ENCODE results near the gene UBE2J1. TPM values are rescaled to one million over a fixed set of nuclear protein-coding genes. Genes with fewer than 3 reads are reported as not detected.
A peak's percentile ranks its signal among the peaks of the same experiment; 100 is the strongest.

The UBE2J1 gene
- total RNA-seq, 2 donors from 2014 or later, result 33.2 to 58.5 TPM

DNA sequence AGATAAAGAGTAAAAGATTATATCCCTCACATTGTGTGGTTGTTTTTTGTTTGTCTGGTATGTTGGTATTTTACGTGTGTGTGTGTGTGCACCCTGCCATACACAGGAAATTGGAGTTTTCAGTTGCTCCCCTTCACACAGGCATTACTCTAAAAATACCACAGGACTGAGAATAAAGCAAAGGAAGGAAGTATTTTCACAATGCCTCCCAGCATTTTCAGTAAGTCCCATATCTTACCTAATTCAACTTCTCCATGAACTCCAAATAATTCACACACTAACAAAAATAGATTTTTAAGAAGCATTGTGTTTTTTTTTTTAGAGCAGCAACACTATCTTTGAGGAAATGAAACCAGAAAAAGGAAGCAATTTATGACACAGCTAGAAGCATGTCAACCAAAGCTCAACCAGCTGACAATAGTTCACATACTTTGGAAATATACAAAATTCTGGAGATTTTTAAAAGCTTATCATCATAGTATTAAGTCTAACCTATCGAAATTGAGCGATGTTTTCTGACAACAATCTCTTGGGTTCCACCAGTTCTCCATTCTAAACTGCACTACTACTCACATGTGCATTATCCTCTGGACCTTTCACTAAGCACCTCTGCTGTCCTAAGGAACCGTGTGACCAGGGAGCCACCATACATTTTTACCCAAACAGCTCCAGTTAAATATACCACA is 2.1 kb downstream of the UBE2J1 start:
- Histone ChIP-seq H3K27me3 (replicated peaks; ENCODE audit: insufficient read depth) (no peaks in the 10 kb centered on the region), H3K4me1 (ENCODE audit: control insufficient read depth in 1 of 2, low read depth in 2 of 2) (peaks cover 5 to 45% of the 10 kb centered on the region in 2 donors), H3K36me3 (no peaks in the 10 kb centered on the region), H3K9me3 (no peaks in the 10 kb centered on the region), H3K27ac (no peak overlapping the region), H3K4me3 (peak overlapping the region; percentile 85)
- DNase-seq (ENCODE audit: low spot score) (no peak), ATAC-seq (ENCODE audit: insufficient number of reproducible peaks, low FRiP score, low read depth) (no peak)
- no peak for TF ChIP-seq CTCF (IDR thresholded peaks at IDR 0.05)

GRCh38 chr6:89348372-89348771 is 4.2 kb downstream of the UBE2J1 start:
- no peak for TF ChIP-seq CTCF (IDR thresholded peaks at IDR 0.05)
- no peak overlapping the region for H3K27ac ChIP-seq

GRCh38 chr6:89347825-89348224 is 4.7 kb downstream of the UBE2J1 start:
- Histone ChIP-seq H3K4me1 (ENCODE audit: control insufficient read depth in 1 of 2, low read depth in 2 of 2) (peaks cover 8 to 51% of the 10 kb centered on the region in 2 donors), H3K27ac (no peak overlapping the region), H3K27me3 (replicated peaks; ENCODE audit: insufficient read depth) (no peaks in the 10 kb centered on the region), H3K9me3 (no peaks in the 10 kb centered on the region), H3K4me3 (no peak overlapping the region), H3K36me3 (no peaks in the 10 kb centered on the region)
- DNase-seq (ENCODE audit: low spot score) (no peak), ATAC-seq (ENCODE audit: insufficient number of reproducible peaks, low FRiP score, low read depth) (no peak)
- TF ChIP-seq CTCF (IDR thresholded peaks at IDR 0.05), result no peak

More at GRCh38 chr6:89348372-89348771, 4.2 kb downstream of the UBE2J1 start:
- H3K4me3 ChIP-seq, result no peak overlapping the region
- H3K36me3 ChIP-seq, result no peaks in the 10 kb centered on the region
- DNase-seq (ENCODE audit: low spot score), result no peak
- no peaks in the 10 kb centered on the region for H3K9me3 ChIP-seq
- H3K27me3 ChIP-seq (replicated peaks; ENCODE audit: insufficient read depth), result no peaks in the 10 kb centered on the region
- no peak for ATAC-seq (ENCODE audit: insufficient number of reproducible peaks, low FRiP score, low read depth)
- H3K4me1 ChIP-seq (ENCODE audit: control insufficient read depth in 1 of 2, low read depth in 2 of 2), result peaks cover 8 to 55% of the 10 kb centered on the region in 2 donors

- peaks cover 8 to 49% of the 10 kb centered on the region in 2 donors for H3K4me1 ChIP-seq (ENCODE audit: control insufficient read depth in 1 of 2, low read depth in 2 of 2)
Observed at GRCh38 chr6:89346433-89346832, 6.1 kb downstream of the UBE2J1 start.

DNA sequence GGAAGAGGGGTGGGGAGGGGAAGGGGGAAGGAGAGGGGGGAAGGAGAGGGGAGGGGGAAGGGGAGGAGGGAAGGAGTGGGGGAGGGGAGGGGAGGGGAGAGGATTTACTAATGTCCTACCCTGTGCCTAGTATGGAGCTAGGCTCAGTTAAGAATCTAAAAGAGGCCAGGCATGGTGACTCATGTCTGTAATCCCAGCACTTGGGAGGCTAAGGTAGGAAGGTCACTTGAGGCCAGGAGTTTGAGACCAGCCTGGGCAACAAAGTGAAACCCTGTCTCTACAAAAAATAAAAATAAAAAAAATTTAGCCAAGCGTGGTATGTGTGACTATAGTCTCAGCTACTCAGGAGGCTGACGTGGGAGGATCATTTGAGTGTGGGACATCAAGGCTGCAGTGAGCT is 13.0 kb downstream of the UBE2J1 start:
- Histone ChIP-seq H3K27ac (no peak overlapping the region), H3K4me3 (no peak overlapping the region), H3K27me3 (replicated peaks; ENCODE audit: insufficient read depth) (peaks cover 3% of the 10 kb centered on the region), H3K4me1 (ENCODE audit: control insufficient read depth in 1 of 2, low read depth in 2 of 2) (peaks cover 0 to 4% of the 10 kb centered on the region in 2 donors), H3K36me3 (peaks cover 26% of the 10 kb centered on the region), H3K9me3 (no peaks in the 10 kb centered on the region)
- TF ChIP-seq CTCF (IDR thresholded peaks at IDR 0.05), result no peak
- no peak for DNase-seq (ENCODE audit: low spot score)
- no peak for ATAC-seq (ENCODE audit: insufficient number of reproducible peaks, low FRiP score, low read depth)

More at GRCh38 chr6:89346433-89346832, 6.1 kb downstream of the UBE2J1 start:
- H3K36me3 ChIP-seq, result peaks cover 8% of the 10 kb centered on the region
- H3K9me3 ChIP-seq, result no peaks in the 10 kb centered on the region
- no peak for ATAC-seq (ENCODE audit: insufficient number of reproducible peaks, low FRiP score, low read depth)
- no peak overlapping the region for H3K27ac ChIP-seq
- H3K4me3 ChIP-seq, result no peak overlapping the region
- DNase-seq (ENCODE audit: low spot score), result no peak
- no peaks in the 10 kb centered on the region for H3K27me3 ChIP-seq (replicated peaks; ENCODE audit: insufficient read depth)
- TF ChIP-seq CTCF (IDR thresholded peaks at IDR 0.05), result no peak

Measured in thoracic aorta (tissue), 2 donors.